Measurements from ENCODE around the gene CCDC12.

DNA sequence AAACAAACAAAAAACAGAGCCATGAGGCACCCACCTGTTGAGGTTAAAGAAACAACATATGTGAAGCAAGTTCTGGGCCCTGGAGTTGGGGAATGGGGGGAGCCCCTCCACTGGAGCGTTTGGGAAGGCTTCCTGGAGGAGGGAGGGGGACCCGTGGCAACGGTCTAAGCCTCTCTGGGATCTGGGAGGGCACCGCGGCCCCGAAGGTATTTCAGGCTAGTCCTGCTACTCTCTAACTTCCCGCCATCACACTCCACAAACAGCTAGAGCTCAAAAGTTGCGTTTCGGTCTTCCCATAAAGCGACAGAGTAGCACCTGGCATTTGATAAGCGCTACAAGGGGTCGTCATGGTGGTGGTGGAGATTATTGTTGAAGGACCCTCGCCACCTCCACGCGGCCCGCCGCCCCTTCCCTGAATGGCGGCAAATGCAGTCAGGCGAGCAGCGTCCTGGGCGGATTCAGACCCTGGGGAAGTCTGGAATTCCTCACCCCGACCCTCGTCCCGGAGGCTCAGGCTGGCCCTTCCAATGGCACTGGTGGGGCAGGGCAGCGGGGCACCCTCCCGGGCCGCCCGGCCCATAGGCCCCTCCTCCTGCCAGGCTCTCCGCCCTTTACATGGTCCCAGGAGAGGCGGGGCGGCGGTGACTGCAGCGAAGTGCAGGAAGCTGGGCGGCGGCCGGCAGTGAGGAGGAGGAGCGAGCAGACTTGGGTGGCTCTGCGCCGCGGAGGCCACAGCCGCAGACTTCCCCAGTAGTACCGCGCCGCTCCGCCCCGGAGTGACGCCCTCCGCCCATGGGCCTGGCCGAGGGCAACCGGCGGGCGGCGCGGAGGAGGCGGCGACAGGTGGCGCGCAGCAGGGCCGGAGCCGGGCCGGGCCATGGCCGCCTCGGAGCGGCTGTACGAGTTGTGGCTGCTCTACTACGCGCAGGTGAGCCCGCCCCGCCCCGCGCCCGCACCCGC, 2.7 kb upstream of the CCDC12 start, which contains the start of gene NBEAL2:
- no peak for TF ChIP-seq POLR2A (IDR thresholded peaks at IDR 0.05)
- TF ChIP-seq CTCF (IDR thresholded peaks at IDR 0.05): no peak
